Progenitor cell of endocrine pancreas (in vitro differentiated cells): ENCODE measurements around the gene OSM. TPM values are rescaled to one million over a fixed set of nuclear protein-coding genes. Genes with fewer than 3 reads are reported as not detected.

Experiments
- DNase-seq: peaks from one replicate; pipeline ENCODE4 v3.0.0; 2021; ENCODE audit warnings: low spot score; ENCODE audit not compliant: unreplicated experiment
- H3K27ac Mint-ChIP-seq: 2 replicates; pipeline ENCODE4 v1.8.0; 2021; ENCODE audit warnings: mild to moderate bottlenecking, moderate library complexity, mixed read lengths
- H3K27me3 Mint-ChIP-seq: 2 replicates; pipeline ENCODE4 v1.8.0; 2021; ENCODE audit warnings: mixed read lengths
- H3K36me3 Mint-ChIP-seq: 2 replicates; pipeline ENCODE4 v1.8.0; 2022; ENCODE audit warnings: mixed read lengths; ENCODE audit not compliant: insufficient read depth
- H3K4me1 Mint-ChIP-seq: 2 replicates; pipeline ENCODE4 v1.8.0; 2021; ENCODE audit warnings: low read depth, mixed read lengths
- H3K4me3 Mint-ChIP-seq: 2 replicates; pipeline ENCODE4 v1.8.0; 2021; ENCODE audit warnings: low read depth, mild to moderate bottlenecking, moderate library complexity, mixed read lengths
- H3K9me3 Mint-ChIP-seq: 2 replicates; pipeline ENCODE4 v1.8.0; 2021; ENCODE audit warnings: low read depth, mixed read lengths
- CTCF ChIP-seq: fragments of 200-600 bp; sonication (generic); IDR thresholded peaks from one replicate; pipeline ENCODE4 v1.5.0; 2021; ENCODE audit warnings: antibody characterized with exemption, mild to moderate bottlenecking; ENCODE audit not compliant: unreplicated experiment
- total RNA-seq: library from RNA; stranded (reverse); gene quantifications from 2 replicates; pipeline ENCODE4 v1.2.1, GENCODE V29; 2021

OSM gene
- total RNA-seq, 1 donor from 2014 or later = not detected

GRCh38 chr22:30286331-30286730, 19.7 kb upstream of the OSM start:
- Mint-ChIP-seq H3K4me3 (no peak overlapping the region), H3K4me1 (peaks cover 5% of the 10 kb centered on the region), H3K27ac (no peak overlapping the region), H3K27me3 (peaks cover 2% of the 10 kb centered on the region), H3K9me3 (no peaks in the 10 kb centered on the region), H3K36me3 (no peaks in the 10 kb centered on the region)
- DNase-seq = no peak
- TF ChIP-seq CTCF = no peak

- no peak overlapping the region for H3K27ac Mint-ChIP-seq
- peaks cover 2% of the 10 kb centered on the region for H3K27me3 Mint-ChIP-seq
- TF ChIP-seq CTCF = no peak
- H3K4me1 Mint-ChIP-seq = peaks cover 5% of the 10 kb centered on the region
- DNase-seq = no peak
- H3K4me3 Mint-ChIP-seq = no peak overlapping the region
- no peaks in the 10 kb centered on the region for H3K36me3 Mint-ChIP-seq
- H3K9me3 Mint-ChIP-seq = no peaks in the 10 kb centered on the region
Observed at GRCh38 chr22:30285846-30286200, 19.2 kb upstream of the OSM start.

GRCh38 chr22:30285176-30285845, 18.7 kb upstream of the OSM start:
- Mint-ChIP-seq H3K4me1 (peaks cover 5% of the 10 kb centered on the region), H3K27ac (no peak overlapping the region), H3K4me3 (no peak overlapping the region), H3K27me3 (peaks cover 2% of the 10 kb centered on the region), H3K36me3 (no peaks in the 10 kb centered on the region), H3K9me3 (no peaks in the 10 kb centered on the region)
- no peak for DNase-seq
- TF ChIP-seq CTCF = no peak

DNA sequence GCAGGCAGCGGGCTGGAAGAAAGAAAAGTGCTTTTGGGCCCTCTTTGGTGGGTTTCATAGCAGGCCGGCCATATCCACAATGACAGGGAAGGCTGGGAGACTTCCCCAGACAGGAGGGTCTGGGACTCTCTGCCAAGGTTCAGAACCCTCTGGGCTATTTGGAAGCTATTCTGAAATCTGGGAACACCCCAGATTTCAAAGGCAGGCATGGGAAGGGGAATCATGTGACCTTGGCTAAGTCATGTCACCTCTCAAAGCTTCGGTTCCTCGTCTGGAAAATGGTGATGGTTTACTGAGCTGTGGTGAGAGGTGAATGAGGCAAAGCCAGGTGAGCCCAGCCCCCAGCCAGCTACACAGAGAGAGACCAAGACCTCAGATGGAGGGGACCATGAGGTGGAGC, 18.0 kb upstream of the OSM start:
- Mint-ChIP-seq H3K4me3 (no peak overlapping the region), H3K4me1 (peaks cover 3% of the 10 kb centered on the region), H3K36me3 (no peaks in the 10 kb centered on the region), H3K27me3 (peaks cover 2% of the 10 kb centered on the region), H3K9me3 (no peaks in the 10 kb centered on the region), H3K27ac (no peak overlapping the region)
- DNase-seq = no peak
- TF ChIP-seq CTCF = no peak

DNA sequence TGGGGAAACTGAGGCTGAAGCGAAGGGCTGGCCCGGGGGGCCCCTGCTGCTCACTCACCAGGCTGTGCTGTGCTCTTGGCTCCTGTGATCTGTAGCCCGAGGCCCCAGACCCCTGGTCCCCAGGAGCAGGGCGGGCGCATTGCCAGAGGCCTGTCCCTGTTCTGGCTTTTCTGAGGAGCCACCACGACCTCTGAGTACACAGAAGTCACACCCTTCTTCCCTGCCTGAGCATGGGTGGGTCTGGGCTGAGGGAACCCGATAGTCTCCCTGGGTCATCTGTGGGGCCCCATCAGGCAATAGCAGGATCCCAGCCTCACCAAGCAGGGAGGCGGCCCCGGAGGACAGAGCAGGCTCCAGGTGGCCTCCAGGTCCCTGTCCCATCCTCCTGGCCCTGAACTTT, 17.5 kb upstream of the OSM start:
- Mint-ChIP-seq H3K27me3 (peaks cover 2% of the 10 kb centered on the region), H3K27ac (no peak overlapping the region), H3K4me1 (peaks cover 3% of the 10 kb centered on the region), H3K4me3 (no peak overlapping the region), H3K36me3 (no peaks in the 10 kb centered on the region), H3K9me3 (no peaks in the 10 kb centered on the region)
- DNase-seq = no peak
- no peak for TF ChIP-seq CTCF
